LNCAP (cell line): ENCODE results near the gene PTPN14.

Source experiments
- CTCF ChIP-seq: fragments of 450-650 bp; IDR thresholded peaks from 2 replicates; pipeline ENCODE4 v1.5.1; 2017; ENCODE audit warnings: mild to moderate bottlenecking

PTPN14 gene

GRCh38 chr1:214310777-214311690, 240.4 kb downstream of the PTPN14 start:
- TF ChIP-seq CTCF = no peak

- TF ChIP-seq CTCF = no peak
Measured at GRCh38 chr1:214310010-214310409, 241.4 kb downstream of the PTPN14 start.

GRCh38 chr1:214306269-214306668, 245.1 kb downstream of the PTPN14 start:
- no peak for TF ChIP-seq CTCF

- no peak for TF ChIP-seq CTCF
Measured at GRCh38 chr1:214305164-214305751, 246.1 kb downstream of the PTPN14 start.

- no peak for TF ChIP-seq CTCF
Measured at GRCh38 chr1:214303141-214303930, 248.1 kb downstream of the PTPN14 start.

DNA sequence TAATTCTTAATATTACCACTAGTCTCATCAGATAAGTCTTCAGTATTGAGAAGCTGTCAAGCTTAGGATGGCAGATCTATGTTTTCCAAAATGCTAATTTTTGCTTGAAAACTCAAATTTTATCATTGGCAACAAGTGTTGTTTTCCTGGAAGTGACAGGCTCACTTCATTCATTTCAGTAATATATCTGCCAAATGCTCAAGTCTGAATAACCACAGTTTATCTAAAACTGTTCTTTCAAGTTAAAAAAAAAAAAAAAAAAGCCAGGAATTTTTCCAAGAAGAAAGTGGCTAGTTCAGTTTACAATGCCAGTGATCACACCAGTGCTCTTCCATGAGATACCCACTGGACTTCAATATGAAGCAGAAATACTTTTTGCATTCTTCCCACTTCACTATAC, 249.9 kb downstream of the PTPN14 start:
- no peak for TF ChIP-seq CTCF

DNA sequence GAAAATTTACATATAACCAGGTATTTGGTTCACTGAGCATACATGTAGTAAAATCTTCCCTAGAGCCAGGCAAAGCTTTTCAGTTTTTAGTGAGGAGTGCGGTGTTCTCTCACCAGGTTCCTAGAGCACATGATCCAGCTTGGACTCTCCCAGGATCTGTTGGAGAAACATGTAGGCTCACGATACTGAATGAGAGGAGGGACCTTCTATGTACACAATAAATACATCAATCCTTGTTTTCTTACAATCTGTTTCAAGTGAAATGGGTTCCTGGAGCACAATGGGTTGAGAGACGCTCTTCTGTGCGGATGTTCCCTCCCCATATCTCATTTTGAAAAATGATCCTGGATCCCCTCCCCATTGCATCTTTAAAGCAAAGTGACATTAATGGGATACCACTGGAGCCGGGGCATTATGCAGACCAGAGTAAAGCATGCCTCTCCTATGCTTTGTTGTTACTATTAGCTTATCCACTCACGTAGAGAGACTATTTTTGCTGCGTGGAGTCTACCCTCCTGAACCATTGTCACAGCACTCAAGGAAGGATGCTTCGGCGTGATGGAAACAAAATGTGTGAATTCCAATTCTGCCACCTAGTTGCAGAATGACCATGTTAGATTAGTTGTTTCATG, 251.1 kb downstream of the PTPN14 start:
- no peak for TF ChIP-seq CTCF
